NCI-H1436 (cell line): ENCODE results near the gene FAIM.
"Not testable (repeated sequence)": the region's sequence is repeated elsewhere in the genome, so short reads cannot be mapped to it uniquely, and the experiment has no call there.

Source experiments
- DNase-seq: peaks from one replicate; lab custom pipeline; 2025; lab: John Stamatoyannopoulos, UW

Gene FAIM

GRCh38 chr3:138601661-138602060 is 6.9 kb upstream of the FAIM start:
- DNase-seq = not testable (repeated sequence)

GRCh38 chr3:138604106-138604595 is 4.4 kb upstream of the FAIM start:
- not testable (repeated sequence) for DNase-seq

DNA sequence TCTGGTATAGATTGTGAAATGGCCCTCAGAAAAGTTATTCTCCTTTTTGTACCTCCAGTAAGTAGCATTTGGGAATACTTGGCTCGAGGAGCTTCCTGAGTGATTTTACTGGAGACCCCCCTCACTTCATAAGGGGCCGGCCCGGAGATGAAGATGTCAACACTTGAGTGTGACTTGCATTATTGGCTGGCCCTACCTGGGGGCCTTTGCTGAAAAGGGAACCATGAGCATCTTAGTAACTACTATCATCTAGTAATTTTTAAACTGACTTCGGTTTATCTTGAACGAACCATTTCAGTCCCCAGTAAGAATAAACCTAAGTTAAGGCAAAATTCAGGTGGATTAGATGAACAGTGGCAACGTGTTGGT is 1.3 kb downstream of the FAIM start:
- DNase-seq = no peak

DNA sequence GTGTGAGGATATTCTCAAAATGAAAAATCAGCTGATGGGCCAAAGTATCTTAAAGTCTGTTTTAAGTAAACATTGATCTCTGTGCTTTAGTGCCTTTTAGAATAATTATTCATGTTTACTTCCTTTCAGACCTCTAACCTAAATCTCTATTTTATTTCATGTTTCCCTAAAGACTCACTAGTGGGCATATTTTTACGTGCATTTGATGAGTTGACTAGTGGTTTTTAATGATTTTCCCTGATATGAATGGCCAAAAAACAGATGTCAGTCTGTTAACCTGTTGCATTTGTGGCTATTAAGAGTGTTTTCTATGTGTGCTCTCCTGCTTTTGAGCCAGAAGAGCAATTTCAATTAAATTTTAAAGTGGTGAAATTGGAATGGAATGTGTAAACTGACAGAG is 6.9 kb downstream of the FAIM start:
- DNase-seq = no peak

GRCh38 chr3:138620431-138620830 is 11.9 kb downstream of the FAIM start:
- DNase-seq = no peak

DNA sequence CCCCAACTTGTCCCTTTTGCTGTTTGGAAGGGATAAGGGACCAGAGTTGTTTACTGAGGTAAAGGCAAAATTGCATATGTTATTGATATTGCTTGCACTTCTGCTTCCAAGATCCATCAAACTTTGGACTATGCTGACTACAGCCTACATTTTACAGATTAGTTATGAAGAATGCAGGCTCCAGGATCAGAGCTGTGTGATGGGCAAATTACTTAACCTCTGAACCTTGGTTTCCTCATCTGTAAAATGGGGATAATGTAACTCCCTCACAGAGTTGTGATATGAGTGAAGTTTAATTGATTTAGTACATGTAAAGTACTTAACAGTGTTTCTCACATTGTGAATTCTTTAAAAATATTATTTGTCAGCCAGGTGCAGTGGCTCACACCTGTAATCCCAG is 15.9 kb downstream of the FAIM start:
- no peak for DNase-seq

GRCh38 chr3:138625707-138626365 is 17.3 kb downstream of the FAIM start:
- no peak for DNase-seq

GRCh38 chr3:138629526-138629925 is 21.0 kb downstream of the FAIM start:
- DNase-seq = no peak

DNA sequence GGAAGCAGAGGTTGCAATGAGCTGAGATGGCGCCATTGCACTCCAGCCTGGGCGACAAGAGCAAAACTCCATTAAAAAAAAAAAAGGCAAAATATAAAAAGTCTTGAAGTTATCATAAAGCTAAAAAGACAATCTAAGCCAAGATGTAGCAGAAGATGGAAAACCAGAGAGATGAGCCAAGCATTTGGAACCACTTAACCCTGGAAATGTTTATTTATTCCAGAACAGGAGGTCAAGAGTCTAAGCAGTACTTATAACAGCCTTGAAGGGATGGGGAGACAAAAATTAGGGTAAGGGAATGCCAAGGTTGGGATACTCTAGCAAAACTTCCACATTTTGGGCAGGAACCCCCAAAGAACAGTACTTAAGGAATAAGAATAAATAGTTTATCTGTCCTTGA is 30.1 kb downstream of the FAIM start:
- no peak for DNase-seq

- no peak for DNase-seq
Measured at GRCh38 chr3:138640537-138640936, 32.0 kb downstream of the FAIM start.

GRCh38 chr3:138642226-138642926 is 33.8 kb downstream of the FAIM start:
- DNase-seq = no peak

DNA sequence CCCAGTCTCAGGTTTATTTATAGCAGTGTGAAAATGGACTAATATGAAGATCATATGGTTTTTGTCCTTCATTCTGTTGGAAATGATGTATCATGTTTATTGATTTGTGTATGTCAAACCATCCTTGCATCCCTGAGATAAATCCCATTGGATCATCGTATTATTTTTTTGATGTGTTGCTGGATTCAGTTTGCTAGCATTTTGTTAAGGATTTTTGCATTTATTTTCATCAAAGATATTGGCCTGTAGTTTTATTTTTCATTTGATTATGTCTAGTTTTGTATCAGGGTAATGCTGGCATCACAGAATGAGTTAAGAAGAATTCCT is 34.3 kb downstream of the FAIM start:
- no peak for DNase-seq

DNA sequence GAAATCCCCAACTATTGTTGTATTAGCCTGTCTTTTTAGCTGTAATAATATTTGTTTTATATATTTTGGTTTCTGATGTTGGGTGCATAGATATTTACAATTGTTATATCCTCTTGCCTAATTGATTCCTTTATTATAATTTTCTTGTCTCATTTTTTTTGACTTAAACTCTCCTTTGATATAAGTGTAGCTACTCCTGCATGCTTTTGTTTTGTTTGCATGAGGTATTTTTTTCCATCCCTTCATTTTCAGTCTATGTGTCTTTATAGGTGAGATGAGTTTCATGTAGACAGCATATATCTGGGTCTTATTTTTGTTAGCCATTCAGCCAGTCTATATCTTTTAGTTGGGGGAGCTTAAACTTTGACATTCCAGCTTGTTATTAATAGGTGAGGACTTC is 37.4 kb downstream of the FAIM start:
- DNase-seq = no peak

GRCh38 chr3:138646513-138646912 is 37.9 kb downstream of the FAIM start:
- DNase-seq = no peak

DNA sequence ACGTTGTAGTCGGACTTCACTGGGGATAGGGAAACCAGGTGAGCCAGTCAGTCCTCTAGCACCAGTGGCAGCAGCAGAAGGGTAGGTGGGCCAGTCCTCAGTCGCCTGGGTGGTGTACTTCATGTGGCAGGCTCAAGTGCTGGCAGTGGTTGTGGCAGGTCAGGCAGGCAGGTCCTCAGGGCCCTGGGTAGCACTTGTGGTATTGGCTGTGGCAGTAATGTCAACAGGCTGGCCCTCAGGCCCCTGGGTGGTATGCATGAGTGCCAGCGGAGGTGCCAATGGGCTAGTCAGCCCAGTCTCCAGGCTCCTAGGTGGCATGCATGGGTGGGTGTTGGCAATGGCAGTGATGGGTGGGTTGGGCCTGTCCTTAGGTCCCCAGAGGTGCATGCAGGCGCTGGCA is 40.6 kb downstream of the FAIM start:
- no peak for DNase-seq

- DNase-seq = no peak
Measured at GRCh38 chr3:138653567-138653966, 45.0 kb downstream of the FAIM start.

DNA sequence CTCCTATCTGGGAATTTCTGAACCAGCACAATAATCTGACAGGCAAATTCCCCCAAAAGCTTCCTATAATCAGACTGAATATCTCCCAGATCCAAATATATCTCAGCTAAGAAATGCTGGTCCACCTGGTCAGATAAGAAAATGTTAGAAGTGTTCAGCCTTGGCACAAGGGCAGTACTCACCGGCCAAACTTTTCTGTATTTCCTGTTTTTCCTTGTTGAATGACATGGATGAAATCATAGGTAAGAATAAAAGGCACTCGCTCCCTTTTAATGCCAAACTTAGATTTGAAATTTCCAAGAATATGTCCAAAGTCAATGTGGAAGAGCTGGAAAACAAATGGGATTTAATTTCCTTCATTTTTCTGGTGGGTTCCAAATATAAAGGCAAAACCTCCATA is 48.9 kb downstream of the FAIM start:
- DNase-seq = no peak

DNA sequence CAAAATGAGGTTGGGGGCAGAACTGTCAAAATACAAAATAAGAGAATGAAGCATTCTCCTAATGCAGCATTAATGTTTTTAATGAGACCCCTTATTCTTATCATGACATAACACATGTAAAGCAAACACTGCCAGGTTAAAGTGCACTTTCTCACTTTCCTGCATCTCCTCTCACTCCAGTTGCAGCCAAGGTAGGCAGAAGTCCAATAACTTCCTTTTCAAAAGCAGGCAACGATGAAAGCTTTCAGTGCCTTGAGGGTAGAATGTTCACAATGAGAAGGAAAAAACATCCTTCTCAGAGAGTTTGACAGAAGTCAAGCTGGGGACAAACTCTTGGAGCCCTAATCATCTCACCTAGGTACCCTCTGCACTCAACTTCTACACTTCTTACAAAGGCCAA is 59.5 kb downstream of the FAIM start:
- DNase-seq = no peak

DNA sequence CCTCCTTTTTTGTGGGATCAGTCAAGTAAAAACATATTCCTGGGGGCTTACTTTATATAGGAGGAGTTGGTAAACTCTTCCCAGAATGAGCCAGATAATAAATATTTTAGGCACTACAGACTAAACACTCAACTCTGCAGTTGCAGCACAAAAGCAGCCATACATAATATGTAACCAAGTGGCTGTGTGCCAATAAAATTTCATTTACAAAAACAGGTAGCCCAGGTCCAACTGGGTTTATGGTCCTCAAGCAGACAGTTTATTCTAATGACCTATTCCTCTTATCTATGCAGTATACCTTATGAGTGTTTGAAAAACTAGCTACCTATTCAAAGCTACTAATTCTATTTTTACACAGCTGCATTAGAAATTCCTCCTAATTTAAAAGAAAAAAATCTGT is 61.8 kb downstream of the FAIM start:
- DNase-seq = no peak

DNA sequence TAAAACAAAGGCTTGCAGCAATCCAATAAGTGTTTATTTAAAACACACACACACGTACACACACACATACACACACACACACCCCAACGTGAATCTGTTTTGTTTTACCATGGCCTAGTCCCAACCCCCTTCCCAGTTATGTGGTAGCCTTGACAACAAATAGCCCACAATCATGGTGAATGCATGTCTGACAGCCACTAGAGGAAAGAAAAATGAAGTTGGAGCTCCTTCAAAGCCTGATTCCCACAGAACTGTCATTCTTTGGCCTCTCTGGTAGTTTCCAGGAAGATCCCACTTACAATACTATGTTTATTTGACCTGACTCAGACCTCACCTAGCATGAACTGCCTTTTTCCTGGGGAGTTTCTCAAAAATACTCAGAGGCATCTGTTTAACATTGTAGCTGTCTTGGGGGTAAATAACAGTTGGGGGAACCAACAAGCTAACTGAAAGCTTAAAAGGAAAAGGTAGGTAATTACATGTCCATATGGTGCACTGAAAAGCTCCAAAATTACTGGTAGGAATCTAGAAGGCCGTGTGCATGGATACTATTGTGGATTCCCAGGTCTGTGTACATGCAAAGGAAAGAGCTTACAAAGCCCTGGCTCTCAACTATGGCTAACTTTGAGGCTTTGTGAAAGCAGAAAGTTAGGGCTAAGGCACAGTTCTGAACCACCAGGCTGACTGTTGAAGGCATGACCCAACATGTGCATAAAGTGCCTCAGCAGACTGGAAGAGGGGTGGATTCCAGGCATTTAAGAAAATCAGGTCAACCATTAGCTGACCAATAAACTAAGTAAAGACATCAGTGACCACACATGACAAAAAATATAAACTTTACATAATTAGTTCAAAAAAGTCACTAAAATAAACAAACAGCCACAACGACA is 65.3 kb downstream of the FAIM start:
- DNase-seq = no peak

GRCh38 chr3:138675393-138675792 is 66.8 kb downstream of the FAIM start:
- no peak for DNase-seq

GRCh38 chr3:138678086-138678485 is 69.5 kb downstream of the FAIM start:
- no peak for DNase-seq

DNA sequence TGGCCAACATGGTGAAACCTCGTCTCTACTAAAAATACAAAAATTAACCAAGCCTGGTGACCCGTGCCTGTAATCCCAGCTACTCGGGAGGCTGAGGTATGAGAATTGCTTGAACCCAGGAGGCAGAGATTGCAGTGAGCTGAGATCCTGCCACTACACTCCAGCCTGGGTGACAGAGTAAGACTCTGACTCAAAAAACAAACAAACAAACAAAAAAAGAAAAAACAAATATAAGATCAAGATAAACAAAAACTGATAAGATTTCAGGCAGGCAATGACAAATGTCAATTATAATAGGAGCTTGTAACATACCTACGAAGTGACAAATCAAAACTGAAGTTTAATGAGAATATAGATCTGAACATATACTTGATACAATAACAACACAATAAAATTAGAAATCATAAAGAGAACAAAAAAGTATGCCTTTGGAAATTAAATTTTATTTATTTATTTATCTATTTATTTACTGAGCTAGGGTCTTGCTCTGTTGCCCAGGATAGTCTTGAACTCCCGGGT is 70.4 kb downstream of the FAIM start:
- no peak for DNase-seq
